Stomach smooth muscle (tissue), 2 donors: ENCODE data around the gene GFRA4.

Experiments used
- H3K27ac ChIP-seq: one replicate; pipeline ENCODE4 v1.7.0; 2013; ENCODE audit warnings: mild to moderate bottlenecking, low read length, inconsistent platforms
- H3K27me3 ChIP-seq, 2 donors: one replicate each; pipeline ENCODE4 v1.7.0; 2013; ENCODE audit warnings: low read length in 2 of 2; ENCODE audit not compliant: insufficient read depth in 2 of 2, control insufficient read depth in 1 of 2
- H3K36me3 ChIP-seq, 2 donors: one replicate each; pipeline ENCODE4 v1.7.0; 2013; ENCODE audit warnings: low read length in 2 of 2; ENCODE audit not compliant: control insufficient read depth in 2 of 2, insufficient read depth in 2 of 2
- H3K4me1 ChIP-seq: one replicate; pipeline ENCODE4 v1.7.0; 2013; ENCODE audit warnings: low read length; ENCODE audit not compliant: control insufficient read depth, insufficient read depth
- H3K4me3 ChIP-seq, 2 donors: one replicate each; pipeline ENCODE4 v1.7.0; 2013; ENCODE audit warnings: low read length in 2 of 2
- H3K9ac ChIP-seq, 2 donors: one replicate each; pipeline ENCODE4 v1.7.0; 2013; ENCODE audit warnings: low read length in 2 of 2, mild to moderate bottlenecking in 1 of 2
- H3K9me3 ChIP-seq, 2 donors: one replicate each; pipeline ENCODE4 v1.7.0; 2013; ENCODE audit warnings: low read length in 2 of 2; ENCODE audit not compliant: control insufficient read depth in 2 of 2
- donor health status: healthy.
- donor health status: Pancreatic carcinoma.

Gene GFRA4

DNA sequence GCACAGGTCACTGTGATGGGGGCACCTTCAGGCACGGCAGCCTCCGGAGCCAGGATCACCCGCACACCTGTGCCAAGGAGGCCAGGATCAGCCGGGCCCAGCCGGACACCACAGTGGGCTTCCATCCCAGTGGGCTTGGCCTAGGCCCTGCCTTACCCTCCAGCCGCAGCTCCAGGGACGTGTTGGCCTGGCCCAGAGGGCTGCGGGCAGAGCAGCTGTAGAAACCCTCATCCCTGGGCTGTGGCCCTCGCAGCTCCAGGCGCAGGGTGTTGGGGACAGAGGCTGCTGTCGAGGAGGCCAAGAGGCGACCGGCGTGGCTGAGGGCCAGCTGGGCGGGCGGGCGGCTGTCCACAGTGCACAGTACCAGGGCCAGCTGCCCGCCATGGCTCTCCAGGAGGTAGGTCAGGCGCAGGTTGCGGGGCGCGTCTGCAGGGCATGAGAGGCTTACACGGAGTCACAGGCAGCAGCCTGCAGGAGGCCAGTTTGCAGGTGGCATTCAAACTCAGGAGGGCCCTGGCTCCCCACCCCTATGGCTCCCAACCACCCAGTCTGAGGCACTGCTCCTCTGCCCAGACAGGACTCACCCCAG, 29.6 kb upstream of the GFRA4 start:
- no peaks in the 10 kb centered on the region for H3K36me3 ChIP-seq
- H3K27ac ChIP-seq: no peak overlapping the region
- no peak overlapping the region for H3K9ac ChIP-seq
- H3K4me1 ChIP-seq: no peaks in the 10 kb centered on the region
- H3K27me3 ChIP-seq: no peaks in the 10 kb centered on the region
- H3K4me3 ChIP-seq: no peak overlapping the region
- H3K9me3 ChIP-seq: peaks cover 3 to 5% of the 10 kb centered on the region in 2 donors

- Histone ChIP-seq H3K27ac (no peak overlapping the region), H3K9ac (no peak overlapping the region), H3K9me3 (peaks cover 3 to 5% of the 10 kb centered on the region in 2 donors), H3K4me1 (peaks cover 7% of the 10 kb centered on the region), H3K27me3 (no peaks in the 10 kb centered on the region), H3K4me3 (no peak overlapping the region), H3K36me3 (no peaks in the 10 kb centered on the region)
Measured at GRCh38 chr20:3691897-3692296, 28.7 kb upstream of the GFRA4 start.

DNA sequence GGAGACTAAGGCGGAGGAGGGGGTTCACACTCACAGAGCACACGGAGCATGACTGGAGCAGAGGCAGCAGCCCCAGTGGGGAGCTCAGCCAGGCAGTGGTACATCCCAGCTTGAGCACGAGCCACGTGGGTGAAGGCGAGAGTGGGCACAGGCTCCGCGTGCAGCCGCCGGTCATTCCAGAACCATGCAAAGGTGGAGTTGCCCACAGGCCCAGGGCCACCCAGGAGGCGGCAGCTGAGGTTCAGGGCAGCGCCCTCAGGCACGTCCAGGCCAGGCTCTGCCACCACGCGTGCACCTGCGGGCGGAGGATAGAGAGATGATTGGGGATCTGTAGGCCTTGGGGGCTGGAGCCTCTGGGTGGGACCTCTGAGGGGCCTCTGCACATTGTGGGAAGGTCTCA, 28.1 kb upstream of the GFRA4 start:
- Histone ChIP-seq H3K9me3 (peaks cover under 1 to 2% of the 10 kb centered on the region in 2 donors), H3K4me1 (peaks cover 13% of the 10 kb centered on the region), H3K4me3 (no peak overlapping the region), H3K9ac (no peak overlapping the region), H3K27ac (no peak overlapping the region), H3K27me3 (no peaks in the 10 kb centered on the region), H3K36me3 (no peaks in the 10 kb centered on the region)

DNA sequence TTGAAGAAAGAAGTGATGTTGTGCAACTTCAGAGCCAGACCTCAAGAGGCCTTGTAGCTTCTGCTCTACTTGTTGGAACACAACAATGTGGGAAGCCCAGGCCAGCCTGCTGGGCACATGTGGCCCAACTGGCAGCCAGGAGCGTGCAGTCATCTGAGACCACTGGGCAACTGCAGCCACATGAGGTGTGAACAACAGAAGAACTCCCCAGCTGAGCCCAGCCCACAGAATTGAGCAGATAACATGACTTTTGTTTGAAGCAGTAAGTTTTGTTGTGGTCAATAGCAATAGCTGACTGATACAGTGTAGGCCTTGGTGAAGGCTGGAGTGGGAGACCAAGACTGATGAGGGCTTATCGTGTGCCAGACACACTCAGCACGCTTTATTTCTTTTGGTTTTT, 27.2 kb upstream of the GFRA4 start:
- no peaks in the 10 kb centered on the region for H3K36me3 ChIP-seq
- no peaks in the 10 kb centered on the region for H3K27me3 ChIP-seq
- no peak overlapping the region for H3K4me3 ChIP-seq
- peaks cover 15% of the 10 kb centered on the region for H3K4me1 ChIP-seq
- H3K27ac ChIP-seq: no peak overlapping the region
- H3K9me3 ChIP-seq: no peaks in the 10 kb centered on the region
- no peak overlapping the region for H3K9ac ChIP-seq

DNA sequence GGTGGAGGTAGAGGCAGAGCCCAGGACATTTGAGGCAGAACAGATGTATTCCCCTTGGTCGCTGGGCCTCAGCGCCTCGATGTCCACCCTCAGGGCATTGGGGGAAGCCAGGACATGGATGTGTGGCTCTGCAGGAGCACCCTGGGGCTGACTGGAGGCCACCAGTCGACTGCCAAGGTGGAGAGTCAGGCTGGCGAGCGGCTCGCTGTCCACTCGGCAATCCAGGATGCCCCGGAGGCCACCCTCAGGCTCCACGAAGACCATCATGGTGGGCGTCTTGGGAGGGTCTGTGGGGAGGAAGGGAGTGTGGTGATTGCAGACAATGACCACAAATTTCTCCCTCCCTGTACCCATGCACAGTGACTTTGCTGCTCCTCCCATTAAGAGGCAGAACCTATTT, 26.8 kb upstream of the GFRA4 start:
- no peaks in the 10 kb centered on the region for H3K36me3 ChIP-seq
- H3K27me3 ChIP-seq: no peaks in the 10 kb centered on the region
- H3K9me3 ChIP-seq: no peaks in the 10 kb centered on the region
- H3K4me3 ChIP-seq: no peak overlapping the region
- H3K27ac ChIP-seq: no peak overlapping the region
- no peak overlapping the region for H3K9ac ChIP-seq
- peaks cover 15% of the 10 kb centered on the region for H3K4me1 ChIP-seq

DNA sequence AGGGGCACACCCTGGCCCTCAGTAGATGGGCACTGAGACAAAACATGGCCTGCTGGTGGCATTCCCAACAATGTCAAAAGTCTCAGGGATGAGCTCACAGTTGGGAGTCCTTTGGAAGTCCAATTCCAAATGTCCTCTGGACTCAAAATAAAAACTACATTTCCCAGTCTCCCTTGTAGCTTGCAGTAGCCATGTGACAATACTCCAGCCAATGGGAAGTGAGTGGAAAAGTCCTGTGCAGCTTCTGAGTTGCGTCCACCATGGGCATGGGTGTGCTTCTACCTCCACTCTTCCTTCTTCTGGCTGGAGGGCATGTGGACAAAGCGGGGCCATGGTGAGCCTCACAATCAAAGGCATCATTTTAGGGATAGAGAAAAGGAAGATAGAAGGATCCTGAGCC, 24.5 kb upstream of the GFRA4 start:
- no peaks in the 10 kb centered on the region for H3K9me3 ChIP-seq
- peak overlapping the region; percentile 41 for H3K27ac ChIP-seq
- no peaks in the 10 kb centered on the region for H3K27me3 ChIP-seq
- H3K4me3 ChIP-seq: no peak overlapping the region
- H3K4me1 ChIP-seq: peaks cover 15% of the 10 kb centered on the region
- no peaks in the 10 kb centered on the region for H3K36me3 ChIP-seq
- no peak overlapping the region for H3K9ac ChIP-seq

- Histone ChIP-seq H3K27me3 (no peaks in the 10 kb centered on the region), H3K9me3 (no peaks in the 10 kb centered on the region), H3K27ac (peak overlapping the region; percentile 41), H3K4me3 (peak overlapping the region; percentile 49 to 62), H3K4me1 (peaks cover 18% of the 10 kb centered on the region), H3K36me3 (no peaks in the 10 kb centered on the region), H3K9ac (peak overlapping the region in 1 of 2 donors; percentile 32)
Measured at GRCh38 chr20:3686867-3687321, 23.7 kb upstream of the GFRA4 start.

GRCh38 chr20:3686421-3686820, 23.2 kb upstream of the GFRA4 start:
- H3K4me1 ChIP-seq: peaks cover 23% of the 10 kb centered on the region
- no peak overlapping the region for H3K9ac ChIP-seq
- no peaks in the 10 kb centered on the region for H3K36me3 ChIP-seq
- peak overlapping the region; percentile 11 for H3K27ac ChIP-seq
- H3K4me3 ChIP-seq: peak overlapping the region; percentile 49 to 62
- no peaks in the 10 kb centered on the region for H3K27me3 ChIP-seq
- no peaks in the 10 kb centered on the region for H3K9me3 ChIP-seq

- Histone ChIP-seq H3K9ac (no peak overlapping the region), H3K36me3 (no peaks in the 10 kb centered on the region), H3K4me1 (peaks cover 34% of the 10 kb centered on the region), H3K27ac (no peak overlapping the region), H3K27me3 (no peaks in the 10 kb centered on the region), H3K9me3 (no peaks in the 10 kb centered on the region), H3K4me3 (no peak overlapping the region)
Measured at GRCh38 chr20:3685341-3685740, 22.1 kb upstream of the GFRA4 start.

DNA sequence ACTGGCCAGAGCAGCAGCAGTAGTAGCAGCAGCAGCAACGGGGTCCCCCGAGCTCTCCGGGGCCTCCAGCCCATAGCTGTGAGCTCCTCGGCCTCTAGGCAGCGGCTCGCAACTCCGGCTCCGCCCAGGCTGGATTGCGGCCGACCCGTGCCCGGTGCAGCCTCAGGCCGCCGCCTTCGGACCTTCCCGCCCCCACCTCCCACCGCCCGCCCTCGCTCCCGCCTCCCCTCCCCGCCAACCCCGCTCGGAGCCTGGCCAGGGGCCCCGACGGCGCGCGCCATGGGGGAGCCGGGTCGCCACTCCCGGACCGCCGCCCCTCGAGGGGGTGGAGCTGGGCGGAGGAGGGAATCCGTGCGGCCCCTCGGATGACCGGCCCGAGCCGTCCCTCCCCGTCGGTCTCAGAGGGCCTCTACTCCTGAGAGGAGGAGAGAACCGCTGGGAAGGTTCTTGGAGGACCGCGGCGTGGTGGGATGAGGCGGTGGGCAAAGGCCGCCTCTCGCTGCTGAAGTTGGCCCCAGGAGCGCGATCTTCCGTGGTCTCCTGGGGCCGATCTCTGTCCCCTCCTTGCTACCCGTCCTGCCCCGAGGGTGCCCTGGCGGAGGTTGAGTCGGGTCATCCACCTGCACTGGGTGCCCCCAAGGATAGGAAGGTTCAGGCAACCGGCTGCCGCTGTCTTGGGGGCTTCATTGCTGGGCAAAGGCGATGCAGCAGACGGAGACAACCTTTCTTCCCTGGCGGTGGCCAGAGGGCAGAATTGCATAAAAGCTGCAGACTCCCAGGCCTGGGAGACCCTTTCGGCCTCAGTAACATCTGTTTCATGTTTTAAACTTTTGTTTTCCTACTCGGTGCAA, 19.0 kb upstream of the GFRA4 start, which contains the start of gene ADAM33:
Gene ADAM33, minus strand, starts transcription at position 80 of the 851 bp plus-strand sequence. Its CDS starts 6 bp downstream, at position 74.
- no peaks in the 10 kb centered on the region for H3K27me3 ChIP-seq
- H3K36me3 ChIP-seq: no peaks in the 10 kb centered on the region
- peaks cover 53% of the 10 kb centered on the region for H3K4me1 ChIP-seq
- peak within 1 kb of the TSS; percentile 85 for H3K27ac ChIP-seq
- peak within 1 kb of the TSS; percentile 68 to 76 for H3K9ac ChIP-seq
- peak within 1 kb of the TSS; percentile 66 to 81 for H3K4me3 ChIP-seq
- no peaks in the 10 kb centered on the region for H3K9me3 ChIP-seq
